Measurements from ENCODE around the gene SLC39A9.

DNA sequence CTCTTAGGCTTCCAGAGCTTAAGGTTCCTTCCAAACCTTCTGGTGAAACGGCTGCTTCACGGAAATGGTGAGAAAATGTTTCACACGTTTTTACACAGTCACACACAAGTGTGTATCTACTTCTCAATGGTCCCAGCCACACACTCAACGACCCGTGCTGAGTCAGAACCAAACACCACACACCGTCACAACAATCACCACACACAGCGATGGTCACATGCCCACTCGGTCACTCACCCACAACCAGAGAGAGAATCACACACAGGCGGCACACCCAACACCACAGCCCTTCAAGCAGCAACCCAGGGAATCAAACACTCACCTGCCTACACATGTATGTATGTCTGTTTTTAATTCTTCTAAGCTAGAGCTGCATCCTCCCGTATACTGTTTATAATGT lies 73.4 kb downstream of the SLC39A9 start:
- TF ChIP-seq YY1 (IDR thresholded peaks at IDR 0.05; ENCODE audit: low read depth, low read length) (no peak), ZNF274 (IDR thresholded peaks at IDR 0.05; ENCODE audit: insufficient read depth, insufficient read length) (no peak), FOXM1 (IDR thresholded peaks at IDR 0.05; ENCODE audit: low read depth, low read length) (no peak), NFYA (IDR thresholded peaks at IDR 0.05; ENCODE audit: borderline replicate concordance, low read depth, low read length) (no peak), POLR2A (IDR thresholded peaks at IDR 0.05; ENCODE audit: low read depth, low read length) (no peak), CHD2 (IDR thresholded peaks at IDR 0.05; ENCODE audit: borderline replicate concordance, low read depth, low read length) (no peak), POLR2AphosphoS5 (IDR thresholded peaks at IDR 0.05; ENCODE audit: low read length) (no peak), EP300 (IDR thresholded peaks at IDR 0.05; ENCODE audit: borderline replicate concordance in 1 of 2, control insufficient read depth in 1 of 2, low read depth in 2 of 2, low read length in 2 of 2) (no peak), BCL11A (IDR thresholded peaks at IDR 0.05; ENCODE audit: low read depth, low read length) (no peak)
- TF ChIP-seq, protein P1, sequence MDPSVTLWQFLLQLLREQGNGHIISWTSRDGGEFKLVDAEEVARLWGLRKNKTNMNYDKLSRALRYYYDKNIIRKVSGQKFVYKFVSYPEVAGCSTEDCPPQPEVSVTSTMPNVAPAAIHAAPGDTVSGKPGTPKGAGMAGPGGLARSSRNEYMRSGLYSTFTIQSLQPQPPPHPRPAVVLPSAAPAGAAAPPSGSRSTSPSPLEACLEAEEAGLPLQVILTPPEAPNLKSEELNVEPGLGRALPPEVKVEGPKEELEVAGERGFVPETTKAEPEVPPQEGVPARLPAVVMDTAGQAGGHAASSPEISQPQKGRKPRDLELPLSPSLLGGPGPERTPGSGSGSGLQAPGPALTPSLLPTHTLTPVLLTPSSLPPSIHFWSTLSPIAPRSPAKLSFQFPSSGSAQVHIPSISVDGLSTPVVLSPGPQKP (IDR thresholded peaks at IDR 0.05; ENCODE audit: low read depth, low read length) = no peak
- TF ChIP-seq, protein P2, sequence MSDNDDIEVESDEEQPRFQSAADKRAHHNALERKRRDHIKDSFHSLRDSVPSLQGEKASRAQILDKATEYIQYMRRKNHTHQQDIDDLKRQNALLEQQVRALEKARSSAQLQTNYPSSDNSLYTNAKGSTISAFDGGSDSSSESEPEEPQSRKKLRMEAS (IDR thresholded peaks at IDR 0.05; ENCODE audit: low read depth, low read length) = no peak
- TF ChIP-seq, protein P3, sequence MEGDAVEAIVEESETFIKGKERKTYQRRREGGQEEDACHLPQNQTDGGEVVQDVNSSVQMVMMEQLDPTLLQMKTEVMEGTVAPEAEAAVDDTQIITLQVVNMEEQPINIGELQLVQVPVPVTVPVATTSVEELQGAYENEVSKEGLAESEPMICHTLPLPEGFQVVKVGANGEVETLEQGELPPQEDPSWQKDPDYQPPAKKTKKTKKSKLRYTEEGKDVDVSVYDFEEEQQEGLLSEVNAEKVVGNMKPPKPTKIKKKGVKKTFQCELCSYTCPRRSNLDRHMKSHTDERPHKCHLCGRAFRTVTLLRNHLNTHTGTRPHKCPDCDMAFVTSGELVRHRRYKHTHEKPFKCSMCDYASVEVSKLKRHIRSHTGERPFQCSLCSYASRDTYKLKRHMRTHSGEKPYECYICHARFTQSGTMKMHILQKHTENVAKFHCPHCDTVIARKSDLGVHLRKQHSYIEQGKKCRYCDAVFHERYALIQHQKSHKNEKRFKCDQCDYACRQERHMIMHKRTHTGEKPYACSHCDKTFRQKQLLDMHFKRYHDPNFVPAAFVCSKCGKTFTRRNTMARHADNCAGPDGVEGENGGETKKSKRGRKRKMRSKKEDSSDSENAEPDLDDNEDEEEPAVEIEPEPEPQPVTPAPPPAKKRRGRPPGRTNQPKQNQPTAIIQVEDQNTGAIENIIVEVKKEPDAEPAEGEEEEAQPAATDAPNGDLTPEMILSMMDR (IDR thresholded peaks at IDR 0.05 in 2 of 3, conservative IDR thresholded peaks at IDR 0.05 in 1 of 3; ENCODE audit: control insufficient read depth in 2 of 3, extremely low read depth in 1 of 3, insufficient read depth in 1 of 3, low read depth in 3 of 3, low read length in 3 of 3) = no peak
